H1 (cell line): Measurements from ENCODE around the gene PDZD2.

ENCODE experiments used
- BRCA1 ChIP-seq: IDR thresholded peaks from 2 replicates; pipeline ENCODE4 v1.6.1; 2012; ENCODE audit warnings: low read depth, low read length, improper control_type of control experiment
- CTCF ChIP-seq, 3 experiments: IDR thresholded peaks; 1 replicate in 2 of 3; 2 replicates in 1 of 3; pipeline versions ENCODE4 v1.5.1 to v1.6.1; 2011; ENCODE audit warnings: low read length in 3 of 3, mild to moderate bottlenecking in 3 of 3, inconsistent platforms in 2 of 3, low read depth in 1 of 3, moderate library complexity in 1 of 3; ENCODE audit not compliant: insufficient read depth in 1 of 3; ENCODE audit errors: control extremely low read depth in 1 of 3
- EGR1 ChIP-seq: IDR thresholded peaks from 2 replicates; pipeline ENCODE4 v1.6.1; 2011; ENCODE audit warnings: low read depth, low read length, borderline replicate concordance
- EP300 ChIP-seq, 2 experiments: IDR thresholded peaks; 1 replicate in 1 of 2; 2 replicates in 1 of 2; pipeline ENCODE4 v1.6.1; 2011 to 2012; ENCODE audit warnings: low read depth in 2 of 2, low read length in 2 of 2, mild to moderate bottlenecking in 2 of 2, borderline replicate concordance in 1 of 2, inconsistent platforms in 1 of 2, moderate library complexity in 1 of 2
- EZH2 ChIP-seq: fragments of 200-600 bp; sonication (generic); IDR thresholded peaks from 2 replicates; pipeline ENCODE4 v1.7.1; 2012; ENCODE audit warnings: low read depth, mild to moderate bottlenecking, moderate library complexity, low read length, inconsistent platforms; ENCODE audit not compliant: severe bottlenecking
- HDAC2 ChIP-seq, 2 experiments: fragments of 300-600 bp in 1 of 2; sonication (generic) in 1 of 2; IDR thresholded peaks; 2 replicates each; pipeline ENCODE4 v1.6.1; 2011 to 2012; ENCODE audit warnings: low read depth in 2 of 2, low read length in 2 of 2, mild to moderate bottlenecking in 2 of 2, moderate library complexity in 2 of 2, borderline replicate concordance in 1 of 2, inconsistent platforms in 1 of 2
- KDM1A ChIP-seq: fragments of 200-600, 300-600 bp; sonication (generic); IDR thresholded peaks from 2 replicates; pipeline ENCODE4 v1.7.1; 2016; ENCODE audit warnings: mild to moderate bottlenecking, low read length, borderline replicate concordance
- POLR2A ChIP-seq, 2 experiments: IDR thresholded peaks; 1 replicate in 1 of 2; 2 replicates in 1 of 2; pipeline ENCODE4 v1.6.1; 2011; ENCODE audit warnings: low read depth in 2 of 2, low read length in 2 of 2, mild to moderate bottlenecking in 2 of 2; ENCODE audit errors: control extremely low read depth in 1 of 2
- RXRA ChIP-seq: IDR thresholded peaks from 2 replicates; pipeline ENCODE4 v1.6.1; 2011; ENCODE audit warnings: low read depth, mild to moderate bottlenecking, low read length, moderate library complexity; ENCODE audit not compliant: insufficient read depth

- peak in 2 of 3 experiments; percentile 68 to 75; a peak in 3 of 4 replicates for TF ChIP-seq CTCF (IDR thresholded peaks at IDR 0.05; ENCODE audit: control extremely low read depth in 1 of 3, insufficient read depth in 1 of 3, low read depth in 1 of 3, low read length in 3 of 3)
- TF ChIP-seq EZH2, result no peak
- TF ChIP-seq POLR2A (IDR thresholded peaks at IDR 0.05; ENCODE audit: control extremely low read depth in 1 of 2, low read depth in 2 of 2, low read length in 2 of 2), result no peak
- no peak for TF ChIP-seq KDM1A
- no peak for TF ChIP-seq BRCA1
- no peak for TF ChIP-seq HDAC2 (IDR thresholded peaks at IDR 0.05; ENCODE audit: borderline replicate concordance in 1 of 2, low read depth in 2 of 2, low read length in 2 of 2)
- no peak for TF ChIP-seq RXRA
- no peak for TF ChIP-seq EGR1
- no peak for TF ChIP-seq EP300 (IDR thresholded peaks at IDR 0.05; ENCODE audit: borderline replicate concordance in 1 of 2, low read depth in 2 of 2, low read length in 2 of 2)
Observed at GRCh38 chr5:31825518-31826068, 186.7 kb downstream of the PDZD2 start.
